Epithelial cell of esophagus (primary cell): ENCODE measurements around the gene CCDC181.

Experiments
- DNase-seq: peaks from one replicate; pipeline ENCODE4 v3.0.0; 2010; ENCODE audit warnings: low read depth
- H3K4me3 ChIP-seq: 2 replicates; pipeline ENCODE4 v1.5.1; 2011; ENCODE audit warnings: mild to moderate bottlenecking, low read length, control low read depth
- TF ChIP-seq, protein P1 (sequence below): IDR thresholded peaks from 2 replicates; pipeline ENCODE4 v1.5.1; 2011; ENCODE audit warnings: low read depth, mild to moderate bottlenecking, low read length, control low read depth, inconsistent platforms; ENCODE audit not compliant: insufficient read depth; ENCODE audit errors: missing control alignments

Gene CCDC181

DNA sequence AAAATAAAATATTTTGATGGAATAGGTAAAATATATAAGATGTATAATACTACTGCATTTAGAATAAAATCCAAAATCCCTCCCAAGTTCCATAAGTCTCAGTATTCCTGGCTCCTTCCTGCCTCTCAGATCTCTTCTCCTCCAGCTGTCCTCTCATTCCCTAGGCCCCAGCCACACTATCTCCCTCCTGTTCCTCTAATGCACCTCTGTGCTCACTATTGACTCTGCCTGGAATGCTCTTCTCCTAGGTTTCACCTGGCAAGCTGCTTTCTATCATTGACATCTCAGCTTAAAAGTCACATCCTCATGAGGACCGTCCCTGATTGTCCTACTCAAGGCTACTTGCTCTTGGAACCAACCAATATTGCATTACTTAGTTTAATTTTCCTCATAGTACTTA lies 66.9 kb downstream of the CCDC181 start:
- TF ChIP-seq, protein P1, sequence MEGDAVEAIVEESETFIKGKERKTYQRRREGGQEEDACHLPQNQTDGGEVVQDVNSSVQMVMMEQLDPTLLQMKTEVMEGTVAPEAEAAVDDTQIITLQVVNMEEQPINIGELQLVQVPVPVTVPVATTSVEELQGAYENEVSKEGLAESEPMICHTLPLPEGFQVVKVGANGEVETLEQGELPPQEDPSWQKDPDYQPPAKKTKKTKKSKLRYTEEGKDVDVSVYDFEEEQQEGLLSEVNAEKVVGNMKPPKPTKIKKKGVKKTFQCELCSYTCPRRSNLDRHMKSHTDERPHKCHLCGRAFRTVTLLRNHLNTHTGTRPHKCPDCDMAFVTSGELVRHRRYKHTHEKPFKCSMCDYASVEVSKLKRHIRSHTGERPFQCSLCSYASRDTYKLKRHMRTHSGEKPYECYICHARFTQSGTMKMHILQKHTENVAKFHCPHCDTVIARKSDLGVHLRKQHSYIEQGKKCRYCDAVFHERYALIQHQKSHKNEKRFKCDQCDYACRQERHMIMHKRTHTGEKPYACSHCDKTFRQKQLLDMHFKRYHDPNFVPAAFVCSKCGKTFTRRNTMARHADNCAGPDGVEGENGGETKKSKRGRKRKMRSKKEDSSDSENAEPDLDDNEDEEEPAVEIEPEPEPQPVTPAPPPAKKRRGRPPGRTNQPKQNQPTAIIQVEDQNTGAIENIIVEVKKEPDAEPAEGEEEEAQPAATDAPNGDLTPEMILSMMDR, result no peak
- no peak for DNase-seq
- no peak overlapping the region for H3K4me3 ChIP-seq

DNA sequence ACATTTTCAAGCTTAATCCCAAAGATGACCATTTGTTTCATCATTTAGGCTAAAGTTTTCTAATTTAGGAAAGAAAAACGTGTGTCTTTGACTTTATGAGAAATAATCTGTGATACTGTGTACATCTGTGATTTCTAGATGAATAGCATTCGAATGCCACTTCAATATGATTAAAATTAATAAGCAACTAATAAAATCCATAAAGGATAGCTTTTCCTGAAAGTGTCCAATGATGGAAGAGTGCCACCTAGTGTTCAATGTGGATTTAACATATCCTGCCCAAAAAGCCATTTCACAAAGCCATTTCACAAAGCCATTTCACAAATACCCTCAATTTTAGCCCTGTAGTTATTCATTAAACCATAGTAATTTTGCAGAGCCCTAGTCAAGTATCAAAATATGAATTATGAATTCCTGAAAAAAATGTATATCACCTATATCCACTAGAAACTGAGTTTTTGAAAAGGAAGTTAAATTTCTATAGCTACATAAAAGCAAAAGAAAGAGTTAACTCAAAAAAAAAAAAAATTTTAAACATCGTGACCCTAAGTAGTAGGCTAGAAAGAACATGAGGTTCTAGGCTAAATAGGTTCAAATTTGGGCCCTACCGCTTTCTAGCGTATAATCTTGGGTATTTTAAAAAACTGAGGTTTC lies 78.8 kb downstream of the CCDC181 start:
- TF ChIP-seq, protein P1, result peak; percentile 69
- H3K4me3 ChIP-seq, result no peak overlapping the region
- DNase-seq, result peak; percentile 65

DNA sequence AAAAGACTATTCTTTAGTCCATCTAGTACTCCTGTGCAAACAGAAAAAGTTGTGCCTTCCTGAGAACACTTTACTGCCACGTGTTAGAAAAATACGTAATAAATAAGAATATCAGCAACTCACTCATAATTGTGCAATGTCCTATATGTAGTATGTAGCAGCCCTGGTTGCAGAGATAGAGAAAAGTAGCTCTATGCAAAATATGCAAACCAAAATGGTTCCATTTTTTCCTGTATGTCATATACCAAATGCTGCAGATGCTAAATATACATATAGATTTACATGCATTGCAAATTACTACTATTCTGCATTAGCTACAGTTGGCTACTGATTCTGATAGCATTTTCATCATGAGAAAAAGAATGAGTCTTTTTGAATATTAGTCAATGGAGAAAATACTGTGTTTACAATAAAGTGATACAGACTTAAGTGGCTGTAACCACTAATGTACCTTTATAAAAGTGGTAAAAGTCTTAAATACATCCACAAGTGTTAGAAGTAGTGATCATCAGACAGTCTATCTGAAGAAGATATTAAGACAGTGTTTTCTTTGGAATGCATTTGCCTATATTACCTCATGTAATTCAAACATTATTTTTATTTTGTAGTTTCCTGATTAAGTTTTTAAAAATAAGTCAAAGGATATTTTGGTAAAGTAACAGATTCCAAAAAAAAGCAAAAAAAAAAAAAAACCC lies 79.4 kb downstream of the CCDC181 start:
- no peak overlapping the region for H3K4me3 ChIP-seq
- DNase-seq, result no peak
- TF ChIP-seq, protein P1, result no peak

DNA sequence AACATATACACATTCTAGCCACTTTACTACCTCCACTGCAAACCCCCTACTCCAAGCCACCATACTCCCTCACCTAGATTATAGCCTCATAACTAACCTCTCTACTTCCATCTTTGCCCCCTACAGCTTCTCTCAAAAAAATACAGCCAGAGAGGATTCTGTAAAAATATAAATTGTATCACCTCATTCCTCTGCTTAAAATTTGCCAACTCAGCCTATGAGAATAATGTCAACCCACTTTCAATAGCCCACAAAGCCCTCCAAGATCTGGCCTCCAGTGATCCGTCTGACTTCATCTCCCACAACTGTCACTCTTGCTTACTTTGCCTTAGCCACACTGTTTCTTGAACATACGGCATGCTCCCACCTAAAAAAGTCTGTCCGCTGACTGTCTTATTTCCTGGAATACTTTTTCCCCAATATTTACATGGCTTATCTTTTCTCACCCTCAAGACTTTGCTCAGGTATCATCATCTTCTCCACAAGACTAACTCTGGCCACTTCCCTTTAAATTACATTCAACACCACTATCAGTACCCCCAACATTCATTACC lies 81.2 kb downstream of the CCDC181 start:
- TF ChIP-seq, protein P1, result no peak
- no peak for DNase-seq
- H3K4me3 ChIP-seq, result no peak overlapping the region

DNA sequence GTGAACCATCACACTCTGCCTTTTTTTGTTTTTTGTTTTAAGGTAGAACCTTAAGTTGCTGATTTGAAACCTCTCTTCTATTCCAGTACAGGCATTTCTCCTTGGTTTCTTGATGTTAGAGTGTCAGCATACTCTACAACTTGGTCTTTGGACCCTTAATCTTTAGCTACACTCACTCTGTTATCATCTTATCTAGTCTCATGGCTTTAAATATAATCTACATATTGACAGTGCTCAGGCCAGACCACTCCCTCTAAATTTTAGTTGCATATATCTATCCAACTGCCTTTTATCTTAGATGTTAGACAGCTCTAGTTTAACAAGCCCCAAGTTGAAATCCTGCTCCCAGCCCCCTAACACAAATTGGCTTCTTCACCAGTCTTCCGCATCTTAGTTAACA lies 81.8 kb downstream of the CCDC181 start:
- H3K4me3 ChIP-seq, result no peak overlapping the region
- TF ChIP-seq, protein P1, result no peak
- no peak for DNase-seq
